HUES6 (cell line): ENCODE results near the gene LGR4.

Source experiments
- H3K27ac ChIP-seq: 2 replicates; pipeline ENCODE4 v1.7.0; 2013; ENCODE audit warnings: low read depth, mild to moderate bottlenecking, low read length, inconsistent platforms
- H3K27me3 ChIP-seq: 2 replicates; pipeline ENCODE4 v1.6.1; 2013; ENCODE audit warnings: low read length; ENCODE audit not compliant: control insufficient read depth, insufficient read depth
- H3K36me3 ChIP-seq: 2 replicates; pipeline ENCODE4 v1.6.1; 2013; ENCODE audit warnings: low read length; ENCODE audit not compliant: control insufficient read depth, insufficient read depth
- H3K4me1 ChIP-seq: 2 replicates; pipeline ENCODE4 v1.6.1; 2013; ENCODE audit warnings: low read length; ENCODE audit not compliant: control insufficient read depth, insufficient read depth
- H3K4me3 ChIP-seq: 2 replicates; pipeline ENCODE4 v1.5.1; 2013; ENCODE audit warnings: low read depth, low read length
- H3K9ac ChIP-seq: one replicate; pipeline ENCODE4 v1.6.1; 2013; ENCODE audit warnings: mild to moderate bottlenecking, low read length
- H3K9me3 ChIP-seq: 2 replicates; pipeline ENCODE4 v1.6.1; 2013; ENCODE audit warnings: low read depth, low read length; ENCODE audit not compliant: control insufficient read depth, insufficient read depth

LGR4 gene

GRCh38 chr11:27485930-27486773, 13.6 kb upstream of the LGR4 start:
- Histone ChIP-seq H3K4me3 (no peak overlapping the region), H3K27me3 (no peaks in the 10 kb centered on the region), H3K9ac (no peak overlapping the region), H3K36me3 (peaks cover 16% of the 10 kb centered on the region; the same call in 1 of the 2 replicates), H3K4me1 (0 out of 2 replicates have a peak, but pooled peaks cover 3% of the 10 kb centered on the region), H3K9me3 (peaks cover 10% of the 10 kb centered on the region), H3K27ac (no peak overlapping the region)

GRCh38 chr11:27482793-27483192, 10.2 kb upstream of the LGR4 start:
- no peaks in the 10 kb centered on the region for H3K27me3 ChIP-seq
- H3K4me3 ChIP-seq, result no peak overlapping the region
- H3K27ac ChIP-seq, result no peak overlapping the region
- H3K9ac ChIP-seq, result no peak overlapping the region
- H3K4me1 ChIP-seq, result 0 out of 2 replicates have a peak, but pooled peaks cover 3% of the 10 kb centered on the region
- no peaks in the 10 kb centered on the region for H3K36me3 ChIP-seq
- H3K9me3 ChIP-seq, result no peaks in the 10 kb centered on the region

- Histone ChIP-seq H3K4me1 (0 out of 2 replicates have a peak, but pooled peaks cover 3% of the 10 kb centered on the region), H3K9ac (no peak overlapping the region), H3K9me3 (no peaks in the 10 kb centered on the region), H3K36me3 (no peaks in the 10 kb centered on the region), H3K27ac (no peak overlapping the region), H3K27me3 (no peaks in the 10 kb centered on the region), H3K4me3 (no peak overlapping the region)
Measured at GRCh38 chr11:27481992-27482391, 9.4 kb upstream of the LGR4 start.

GRCh38 chr11:27477831-27478230, 5.2 kb upstream of the LGR4 start:
- Histone ChIP-seq H3K27ac (no peak overlapping the region), H3K4me1 (peaks cover 10% of the 10 kb centered on the region), H3K27me3 (no peaks in the 10 kb centered on the region), H3K9me3 (no peaks in the 10 kb centered on the region), H3K36me3 (no peaks in the 10 kb centered on the region), H3K9ac (no peak overlapping the region), H3K4me3 (no peak overlapping the region)

GRCh38 chr11:27477243-27477642, 4.7 kb upstream of the LGR4 start:
- peaks cover 7% of the 10 kb centered on the region for H3K4me1 ChIP-seq
- no peak overlapping the region for H3K9ac ChIP-seq
- no peak overlapping the region for H3K27ac ChIP-seq
- no peaks in the 10 kb centered on the region for H3K9me3 ChIP-seq
- H3K27me3 ChIP-seq, result no peaks in the 10 kb centered on the region
- no peak overlapping the region for H3K4me3 ChIP-seq
- no peaks in the 10 kb centered on the region for H3K36me3 ChIP-seq

GRCh38 chr11:27475622-27476021, 3.0 kb upstream of the LGR4 start:
- H3K4me3 ChIP-seq, result no peak overlapping the region
- no peaks in the 10 kb centered on the region for H3K9me3 ChIP-seq
- H3K4me1 ChIP-seq, result peaks cover 7% of the 10 kb centered on the region
- no peaks in the 10 kb centered on the region for H3K36me3 ChIP-seq
- H3K9ac ChIP-seq, result no peak overlapping the region
- H3K27me3 ChIP-seq, result no peaks in the 10 kb centered on the region
- no peak overlapping the region for H3K27ac ChIP-seq

GRCh38 chr11:27473017-27473406, 422 bp upstream of the LGR4 start:
- peak overlapping the region; percentile 95 for H3K4me3 ChIP-seq
- H3K4me1 ChIP-seq, result peaks cover 33% of the 10 kb centered on the region
- no peaks in the 10 kb centered on the region for H3K36me3 ChIP-seq
- no peaks in the 10 kb centered on the region for H3K27me3 ChIP-seq
- H3K9me3 ChIP-seq, result no peaks in the 10 kb centered on the region
- peak overlapping the region; percentile 18 for H3K9ac ChIP-seq
- no peak overlapping the region; the same call in 1 of the 2 replicates for H3K27ac ChIP-seq

- peak overlapping the region; percentile 96 for H3K9ac ChIP-seq
- H3K4me3 ChIP-seq, result peak overlapping the region; percentile 95
- H3K36me3 ChIP-seq, result no peaks in the 10 kb centered on the region
- no peaks in the 10 kb centered on the region for H3K9me3 ChIP-seq
- H3K27ac ChIP-seq, result peak overlapping the region; percentile 88
- peaks cover 34% of the 10 kb centered on the region for H3K4me1 ChIP-seq
- no peaks in the 10 kb centered on the region for H3K27me3 ChIP-seq
Measured at GRCh38 chr11:27471589-27472397, 797 bp downstream of the LGR4 start.

GRCh38 chr11:27470826-27471588, 1.6 kb downstream of the LGR4 start:
- H3K4me3 ChIP-seq, result peak overlapping the region; percentile 95
- H3K27me3 ChIP-seq, result no peaks in the 10 kb centered on the region
- H3K36me3 ChIP-seq, result no peaks in the 10 kb centered on the region
- peak overlapping the region; percentile 40; the same call in 1 of the 2 replicates for H3K27ac ChIP-seq
- peaks cover 36% of the 10 kb centered on the region for H3K4me1 ChIP-seq
- no peaks in the 10 kb centered on the region for H3K9me3 ChIP-seq
- peak overlapping the region; percentile 76 for H3K9ac ChIP-seq

GRCh38 chr11:27470166-27470565, 2.4 kb downstream of the LGR4 start:
- Histone ChIP-seq H3K27me3 (no peaks in the 10 kb centered on the region), H3K9ac (peak overlapping the region; percentile 32), H3K4me1 (peaks cover 45% of the 10 kb centered on the region), H3K36me3 (no peaks in the 10 kb centered on the region), H3K9me3 (no peaks in the 10 kb centered on the region), H3K27ac (no peak overlapping the region), H3K4me3 (peak overlapping the region; percentile 95)
